Lower lobe of right lung (tissue), 2 donors: ENCODE data around the gene GALNT2. TPM values are rescaled to one million over a fixed set of nuclear protein-coding genes. Genes with fewer than 3 reads are reported as not detected.

Experiments
- ATAC-seq, 2 donors: fragments of 200-7000 bp; cut with Tn5 transposase; one replicate each; pipeline ENCODE4 v1.9.1; 2020 to 2022; ENCODE audit warnings: mild to moderate bottlenecking in 2 of 2, moderate library complexity in 2 of 2
- DNase-seq: peaks from one replicate; pipeline ENCODE4 v3.0.0-alpha.2; 2020
- H3K27ac ChIP-seq: fragments of 200-600 bp; one replicate; pipeline ENCODE4 v1.8.0; 2022
- H3K27me3 ChIP-seq: fragments of 200-600 bp; one replicate; pipeline ENCODE4 v1.8.0; 2022; ENCODE audit warnings: low read depth
- H3K36me3 ChIP-seq: fragments of 200-600 bp; one replicate; pipeline ENCODE4 v1.8.0; 2022; ENCODE audit warnings: mild to moderate bottlenecking
- H3K4me1 ChIP-seq: fragments of 200-600 bp; one replicate; pipeline ENCODE4 v1.8.0; 2022
- H3K4me3 ChIP-seq: fragments of 200-600 bp; one replicate; pipeline ENCODE4 v1.8.0; 2022; ENCODE audit warnings: mild to moderate bottlenecking
- H3K9me3 ChIP-seq: fragments of 200-600 bp; one replicate; pipeline ENCODE4 v1.8.0; 2022
- CTCF ChIP-seq: fragments of 200-600 bp; IDR thresholded peaks from one replicate; pipeline ENCODE4 v1.8.0; 2022; ENCODE audit warnings: antibody characterized with exemption, mild to moderate bottlenecking
- intact Hi-C: fragments of 100-400 bp; cut with DNase I; formaldehyde crosslinking; loops from one replicate; pipeline ENCODE4 v1.11.0; 2022
- total RNA-seq: library from RNA; stranded (reverse); fragmentation: NEBNext Ultra II Directional; extraction: Animal tissue kit (Norgen Biotek cat#: 25700); gene quantifications from one replicate; pipeline ENCODE4 v1.2.1, GENCODE V29; 2021
- donor health status: DM: no; HTN: yes; CAD: no; lungs with severe emphysema.

Gene GALNT2
- total RNA-seq, 1 donor from 2014 or later = 48.0 TPM

GRCh38 chr1:230126529-230127104 lies 59.6 kb downstream of the GALNT2 start:
- H3K4me3 ChIP-seq = no peak overlapping the region
- peaks cover 3% of the 10 kb centered on the region for H3K36me3 ChIP-seq
- intact Hi-C loops = no loop called here
- no peak overlapping the region for H3K27ac ChIP-seq
- TF ChIP-seq CTCF = no peak
- DNase-seq (no peak), ATAC-seq (no peak)
- peaks cover 25% of the 10 kb centered on the region for H3K4me1 ChIP-seq
- no peaks in the 10 kb centered on the region for H3K9me3 ChIP-seq
- H3K27me3 ChIP-seq = no peaks in the 10 kb centered on the region

- no peaks in the 10 kb centered on the region for H3K9me3 ChIP-seq
- H3K27ac ChIP-seq = no peak overlapping the region
- H3K4me3 ChIP-seq = no peak overlapping the region
- DNase-seq (peak; percentile 59), ATAC-seq (peak; percentile 37 to 40)
- intact Hi-C loops = no loop called here
- H3K36me3 ChIP-seq = peaks cover 3% of the 10 kb centered on the region
- no peak for TF ChIP-seq CTCF
- peaks cover 27% of the 10 kb centered on the region for H3K4me1 ChIP-seq
- H3K27me3 ChIP-seq = no peaks in the 10 kb centered on the region
Observed at GRCh38 chr1:230127105-230128054, 60.3 kb downstream of the GALNT2 start.

GRCh38 chr1:230128569-230129285 lies 61.7 kb downstream of the GALNT2 start:
- H3K4me3 ChIP-seq = no peak overlapping the region
- no peak overlapping the region for H3K27ac ChIP-seq
- peaks cover 3% of the 10 kb centered on the region for H3K36me3 ChIP-seq
- no peaks in the 10 kb centered on the region for H3K27me3 ChIP-seq
- intact Hi-C loops = no loop called here
- peaks cover 32% of the 10 kb centered on the region for H3K4me1 ChIP-seq
- ATAC-seq (no peak), DNase-seq (no peak)
- H3K9me3 ChIP-seq = no peaks in the 10 kb centered on the region
- TF ChIP-seq CTCF = no peak

GRCh38 chr1:230129341-230129740 lies 62.3 kb downstream of the GALNT2 start:
- no peaks in the 10 kb centered on the region for H3K27me3 ChIP-seq
- ATAC-seq (no peak), DNase-seq (no peak)
- intact Hi-C loops = no loop called here
- H3K9me3 ChIP-seq = no peaks in the 10 kb centered on the region
- H3K4me3 ChIP-seq = no peak overlapping the region
- peaks cover 3% of the 10 kb centered on the region for H3K36me3 ChIP-seq
- H3K27ac ChIP-seq = no peak overlapping the region
- peaks cover 32% of the 10 kb centered on the region for H3K4me1 ChIP-seq
- TF ChIP-seq CTCF = no peak

- no peak overlapping the region for H3K27ac ChIP-seq
- peaks cover 27% of the 10 kb centered on the region for H3K4me1 ChIP-seq
- intact Hi-C loops = no loop called here
Observed at GRCh38 chr1:230130172-230130944, 63.3 kb downstream of the GALNT2 start.

More at GRCh38 chr1:230130172-230130944, 63.3 kb downstream of the GALNT2 start:
- Histone ChIP-seq H3K36me3 (peaks cover 3% of the 10 kb centered on the region), H3K27me3 (no peaks in the 10 kb centered on the region), H3K9me3 (no peaks in the 10 kb centered on the region), H3K4me3 (no peak overlapping the region)
- no peak for DNase-seq
- TF ChIP-seq CTCF = no peak
- peak; percentile 13 to 34 for ATAC-seq
